GM19023 (cell line): ENCODE measurements around the gene SOX13.

ENCODE experiments used
- ATAC-seq: cut with Tn5 transposase; IDR thresholded peaks from one replicate; pipeline ENCODE4 v1.9.1; 2021; ENCODE audit warnings: mild to moderate bottlenecking, moderate library complexity; ENCODE audit not compliant: unreplicated experiment

The SOX13 gene

GRCh38 chr1:204149635-204150565 is 77.0 kb downstream of the SOX13 start:
- no peak for ATAC-seq

DNA sequence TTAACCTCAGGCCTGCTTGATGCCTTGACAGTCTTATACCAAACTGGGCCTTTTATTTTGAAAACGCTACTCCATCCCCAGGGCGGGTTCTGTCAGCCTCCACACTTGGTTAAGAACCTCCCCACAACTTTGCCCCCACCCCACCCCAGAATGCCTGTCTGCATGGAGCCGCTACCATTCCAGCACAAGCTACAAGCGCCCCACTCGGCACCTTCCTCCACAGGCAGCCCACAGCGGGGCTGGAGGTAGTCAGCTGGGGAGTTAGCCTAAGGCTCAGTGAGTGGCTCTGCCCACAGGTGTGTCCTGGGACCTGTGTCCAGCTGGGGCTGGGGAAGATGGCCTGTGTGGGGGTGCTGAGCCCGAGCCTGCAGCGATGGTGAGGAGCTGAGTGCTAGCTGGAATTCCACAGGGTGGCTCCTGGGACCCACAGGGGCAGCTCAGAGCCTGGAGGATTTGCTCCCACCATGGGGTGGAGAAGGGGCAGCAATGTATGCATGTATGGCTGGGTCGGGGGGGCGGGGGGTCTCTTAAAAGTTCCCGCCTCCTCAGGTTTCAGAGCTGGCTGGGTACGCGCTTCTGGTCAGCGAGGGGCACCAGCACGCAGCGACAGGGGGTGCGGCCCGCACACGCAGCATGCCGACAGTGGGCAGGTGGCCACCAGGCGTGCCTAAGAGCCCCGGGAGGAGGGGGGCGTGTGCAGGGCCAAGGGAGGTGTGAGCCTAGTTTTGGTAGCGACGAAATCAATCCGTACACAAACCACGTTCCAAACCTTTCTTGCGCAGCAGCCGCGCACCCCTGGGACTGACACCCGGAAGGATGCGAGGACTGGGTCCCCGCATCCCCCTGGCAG is 78.0 kb downstream of the SOX13 start:
- no peak for ATAC-seq

DNA sequence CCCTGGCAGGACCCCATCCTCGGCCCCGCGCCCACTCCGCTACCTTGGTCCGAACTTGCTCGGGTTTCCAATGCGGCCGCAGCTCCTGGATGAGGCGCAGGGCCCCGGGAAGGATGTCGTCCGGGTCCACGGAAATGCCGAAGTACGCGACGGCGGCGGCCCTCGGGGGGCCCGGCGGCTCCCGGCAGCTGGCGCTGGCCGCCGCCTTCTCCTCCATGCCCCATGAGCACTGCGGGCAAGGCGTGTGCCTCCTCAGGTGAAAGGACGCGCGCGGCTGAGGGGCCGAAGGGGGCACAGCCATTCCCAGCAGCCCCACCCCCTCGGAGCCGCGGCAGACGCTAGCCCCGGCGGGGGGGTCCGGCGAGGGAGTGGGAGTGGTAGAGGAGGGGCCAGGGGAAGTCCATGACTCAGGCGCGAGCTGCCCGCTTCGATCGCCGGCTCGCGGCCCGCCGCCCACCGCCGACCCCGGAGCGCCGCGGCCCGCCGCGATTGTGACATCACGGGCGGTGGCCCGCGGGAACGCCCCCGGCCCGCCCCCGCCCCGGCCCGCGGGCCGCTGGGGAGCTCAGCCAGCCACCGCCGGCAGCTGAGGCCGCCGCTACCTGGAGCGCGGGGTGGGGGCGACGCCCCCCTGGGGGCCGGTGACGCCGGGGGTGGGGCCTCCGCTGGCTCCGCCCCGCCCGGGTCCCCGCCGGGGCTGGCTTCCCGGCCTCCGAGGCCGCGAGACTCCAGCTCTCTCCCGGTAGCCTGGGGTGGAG is 78.8 kb downstream of the SOX13 start, which contains the start of gene ETNK2:
ETNK2 (minus strand) TSS at position 493 of the 758 bp plus-strand sequence; CDS start at position 301, 192 bp downstream.
- no peak for ATAC-seq

DNA sequence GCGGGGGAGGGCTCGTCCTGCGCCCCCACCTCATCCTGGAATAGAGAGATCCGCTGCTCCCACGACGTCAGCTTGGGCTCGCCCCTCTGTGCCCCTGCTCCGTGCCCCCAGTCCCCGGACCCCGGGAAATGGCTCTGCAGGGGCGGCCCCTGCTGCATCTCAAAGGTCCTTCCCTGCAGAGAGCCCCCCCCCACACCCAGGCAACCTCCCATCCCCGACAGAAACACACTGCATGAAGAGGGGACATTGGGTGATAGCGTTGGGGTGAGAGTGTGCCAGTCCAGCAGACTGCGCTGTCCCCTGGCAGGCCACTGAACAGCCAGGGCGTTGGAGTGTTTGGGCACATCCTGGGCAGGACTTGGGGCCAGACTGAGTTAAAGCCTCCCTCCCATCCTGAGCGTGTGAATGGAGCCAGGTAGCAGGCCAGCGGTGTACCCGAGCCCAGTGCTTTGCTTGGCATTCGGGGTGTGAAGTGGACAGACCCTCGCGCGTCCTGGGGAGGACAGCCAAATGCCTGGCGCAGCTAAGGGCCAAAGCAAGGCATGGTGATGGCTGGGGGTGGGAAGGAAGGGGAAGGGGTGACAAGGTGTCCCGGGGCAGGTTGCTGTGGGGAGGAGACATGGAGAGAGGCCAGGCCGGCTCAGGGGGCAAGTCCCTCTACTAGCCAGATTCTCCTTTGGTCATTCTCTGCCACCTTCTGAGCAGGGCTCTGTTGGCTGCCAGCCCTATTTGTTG is 79.6 kb downstream of the SOX13 start:
- no peak for ATAC-seq

DNA sequence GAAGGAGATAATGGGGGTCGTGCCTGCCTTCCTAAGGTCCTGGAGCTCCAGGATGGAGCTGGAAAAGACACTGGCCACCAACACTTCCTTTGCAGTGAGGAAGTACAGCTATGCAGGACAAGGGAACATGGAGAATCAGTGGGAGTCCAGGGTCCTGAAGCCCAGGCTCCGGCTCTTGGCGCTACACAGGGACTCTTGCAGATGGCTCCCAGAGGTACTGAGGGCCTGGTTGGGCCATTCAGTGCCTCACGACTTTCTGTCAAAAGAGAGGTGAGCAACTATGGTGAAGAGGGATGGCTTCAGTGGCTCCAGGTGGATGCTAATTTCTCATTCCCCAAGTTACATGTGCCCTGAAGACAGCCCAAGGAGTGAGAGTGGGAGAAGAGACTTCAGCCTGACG is 80.8 kb downstream of the SOX13 start:
- no peak for ATAC-seq

DNA sequence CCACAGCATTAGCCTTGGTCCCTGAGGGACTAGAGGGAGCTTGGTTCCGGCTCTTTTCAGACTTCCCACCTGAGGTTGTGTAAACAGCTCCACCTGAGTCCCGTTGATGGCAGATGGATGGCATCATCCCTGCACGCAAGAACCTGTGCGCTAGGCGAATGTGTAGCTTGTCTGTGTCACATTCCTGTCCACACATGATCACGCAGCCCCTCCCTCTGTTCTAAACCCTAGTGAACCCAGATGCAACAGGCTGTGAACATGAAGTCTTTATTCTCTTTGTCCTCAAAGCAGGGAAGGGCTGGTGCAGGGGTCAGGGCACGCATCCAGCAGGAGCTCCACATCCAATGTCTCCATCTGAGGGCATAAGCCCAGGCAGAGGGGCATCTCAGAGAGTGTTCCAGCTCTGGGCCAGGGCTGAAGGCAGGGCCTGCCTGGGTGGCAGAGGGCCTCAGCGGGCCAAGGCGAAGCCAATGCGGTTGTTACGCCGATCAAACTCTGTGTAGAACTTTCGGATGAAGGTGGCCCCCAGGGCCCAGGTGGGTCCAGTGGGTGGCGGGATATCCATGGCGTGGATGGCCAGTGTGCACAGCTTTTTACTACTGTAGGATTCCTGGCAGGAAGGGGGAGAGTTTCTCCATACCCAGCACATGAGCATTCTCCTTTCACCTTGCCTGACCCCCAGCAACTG is 81.8 kb downstream of the SOX13 start:
- no peak for ATAC-seq

- no peak for ATAC-seq
Observed at GRCh38 chr1:204155881-204156280, 83.0 kb downstream of the SOX13 start.

DNA sequence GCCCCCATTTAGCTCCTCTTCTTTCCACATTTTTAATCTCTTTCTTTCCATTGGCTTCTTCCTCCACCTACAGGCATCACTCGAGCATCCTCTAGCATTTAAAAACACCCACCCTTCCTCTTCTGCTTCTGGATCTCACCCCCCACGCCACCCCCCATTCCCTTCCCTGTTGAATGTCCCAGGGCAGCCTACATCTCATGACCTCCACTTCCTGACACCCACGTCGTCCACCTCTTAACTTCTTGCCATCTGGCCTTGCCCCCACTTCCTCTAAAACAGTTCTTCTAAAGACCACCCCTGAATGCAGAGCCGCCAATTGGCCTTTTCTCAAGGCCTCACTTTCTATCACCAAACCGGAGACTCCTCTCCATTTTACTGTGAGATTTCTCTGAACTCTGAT is 85.0 kb downstream of the SOX13 start:
- no peak for ATAC-seq

GRCh38 chr1:204161609-204162493 is 88.9 kb downstream of the SOX13 start:
- no peak for ATAC-seq

GRCh38 chr1:204162494-204163074 is 89.7 kb downstream of the SOX13 start:
- ATAC-seq, result no peak

- no peak for ATAC-seq
Observed at GRCh38 chr1:204166219-204166618, 93.3 kb downstream of the SOX13 start, which contains the start of gene REN. Gene REN, minus strand, starts transcription at chr1:204166337. Its CDS starts 44 bp downstream, at chr1:204166293.

GRCh38 chr1:204167730-204168129 is 94.8 kb downstream of the SOX13 start:
- ATAC-seq, result no peak

DNA sequence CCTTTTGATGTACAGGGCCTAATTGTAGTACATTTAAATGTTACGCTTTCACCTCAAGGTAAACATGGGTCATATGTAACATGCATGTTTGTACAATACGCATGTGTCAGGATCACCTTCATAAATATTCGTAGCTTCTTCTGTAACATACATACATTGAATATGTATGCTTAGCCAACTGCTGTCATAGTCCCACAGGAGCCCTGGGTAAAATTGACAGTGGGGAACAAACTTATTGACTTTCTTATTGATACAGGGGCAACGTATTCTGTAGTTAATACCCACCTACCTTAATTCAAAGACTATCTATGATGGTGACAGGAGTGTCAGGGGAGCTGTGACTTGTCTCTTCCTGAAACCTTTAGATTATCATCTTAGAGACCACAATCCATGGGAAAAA is 96.9 kb downstream of the SOX13 start:
- no peak for ATAC-seq

DNA sequence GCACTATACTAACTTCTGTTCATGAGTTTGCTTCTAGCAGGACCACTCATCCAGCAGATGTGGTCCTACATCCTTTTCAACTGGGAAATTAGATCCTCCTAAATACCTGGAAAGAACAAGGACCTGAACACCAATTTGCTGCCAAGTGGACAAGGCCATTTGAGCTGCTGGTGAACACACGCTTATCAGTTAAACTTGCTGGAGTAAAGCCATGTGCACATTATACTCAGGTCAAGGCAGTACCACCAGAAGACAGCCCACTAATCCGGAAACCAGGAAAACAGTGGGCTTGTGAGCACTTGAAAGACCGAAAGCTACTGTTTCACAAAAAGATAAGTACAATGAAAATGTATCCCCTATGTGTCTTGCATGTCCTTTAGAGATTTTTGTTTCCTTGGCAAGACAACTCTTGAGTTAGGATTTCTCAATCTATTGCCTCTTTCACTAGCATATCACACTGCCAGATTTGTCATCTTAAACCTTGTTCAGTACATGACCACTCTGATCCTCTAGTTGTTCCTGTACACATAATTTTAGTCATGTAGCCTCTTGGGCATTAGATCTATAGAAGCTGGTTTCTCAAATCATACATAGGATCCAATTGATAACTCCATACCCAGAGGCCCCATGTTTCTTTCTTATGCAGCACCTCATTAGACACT is 97.7 kb downstream of the SOX13 start:
- ATAC-seq, result no peak

- no peak for ATAC-seq
Observed at GRCh38 chr1:204171751-204172178, 98.8 kb downstream of the SOX13 start.

GRCh38 chr1:204172404-204173029 is 99.6 kb downstream of the SOX13 start:
- no peak for ATAC-seq

GRCh38 chr1:204174958-204175357 is 102.0 kb downstream of the SOX13 start:
- no peak for ATAC-seq
